ENCODE data around the gene ZNF236.
A peak's percentile ranks its signal among the peaks of the same experiment; 100 is the strongest.

ZNF236 gene

GRCh38 chr18:76923485-76924085 is 101.2 kb downstream of the ZNF236 start:
- H3K4me1 ChIP-seq: no peaks in the 10 kb centered on the region
- no peak overlapping the region for H3K4me3 ChIP-seq
- H3K36me3 ChIP-seq: peaks cover 61 to 71% (median 68%) of the 10 kb centered on the region in 3 donors
- intact Hi-C loops (cut with DNase I; ENCODE audit: low total_unique reads): no loop called here
- no peak for DNase-seq
- no peak overlapping the region for H3K27ac ChIP-seq
- TF ChIP-seq CTCF (IDR thresholded peaks at IDR 0.05): peak in 1 of 2 experiments; percentile 24
- H3K9me3 ChIP-seq: no peaks in the 10 kb centered on the region
- H3K27me3 ChIP-seq: no peaks in the 10 kb centered on the region

- no peak for TF ChIP-seq CTCF (IDR thresholded peaks at IDR 0.05)
- peaks cover 56 to 69% (median 66%) of the 10 kb centered on the region in 3 donors for H3K36me3 ChIP-seq
- intact Hi-C loops (cut with DNase I; ENCODE audit: low total_unique reads): no loop called here
These were observed 103.1 kb downstream of the ZNF236 start for GRCh38 chr18:76925501-76925900.

GRCh38 chr18:76927223-76927725 is 104.9 kb downstream of the ZNF236 start:
- intact Hi-C loops (cut with DNase I; ENCODE audit: low total_unique reads): no loop called here
- no peak for TF ChIP-seq CTCF (IDR thresholded peaks at IDR 0.05)
- no peak overlapping the region for H3K4me3 ChIP-seq
- no peaks in the 10 kb centered on the region for H3K4me1 ChIP-seq
- DNase-seq: no peak
- H3K27ac ChIP-seq: no peak overlapping the region
- H3K9me3 ChIP-seq: no peaks in the 10 kb centered on the region
- no peaks in the 10 kb centered on the region for H3K27me3 ChIP-seq
- peaks cover 51 to 73% (median 67%) of the 10 kb centered on the region in 3 donors for H3K36me3 ChIP-seq

More at GRCh38 chr18:76925501-76925900, 103.1 kb downstream of the ZNF236 start:
- no peak for DNase-seq
- Histone ChIP-seq H3K27ac (no peak overlapping the region), H3K9me3 (no peaks in the 10 kb centered on the region), H3K4me3 (no peak overlapping the region), H3K27me3 (no peaks in the 10 kb centered on the region), H3K4me1 (no peaks in the 10 kb centered on the region)

GRCh38 chr18:76928179-76928868 is 106.0 kb downstream of the ZNF236 start:
- Histone ChIP-seq H3K27me3 (no peaks in the 10 kb centered on the region), H3K36me3 (peaks cover 43 to 81% (median 61%) of the 10 kb centered on the region in 3 donors), H3K4me1 (no peaks in the 10 kb centered on the region), H3K27ac (no peak overlapping the region), H3K9me3 (no peaks in the 10 kb centered on the region), H3K4me3 (no peak overlapping the region)
- no peak for TF ChIP-seq CTCF (IDR thresholded peaks at IDR 0.05)
- intact Hi-C loops (cut with DNase I; ENCODE audit: low total_unique reads): no loop called here
- no peak for DNase-seq

GRCh38 chr18:76931171-76931570 is 108.8 kb downstream of the ZNF236 start:
- no peak for TF ChIP-seq CTCF (IDR thresholded peaks at IDR 0.05)
- no peak overlapping the region for H3K27ac ChIP-seq
- no peaks in the 10 kb centered on the region for H3K4me1 ChIP-seq
- no peak for DNase-seq
- peaks cover 22 to 75% (median 40%) of the 10 kb centered on the region in 3 donors for H3K36me3 ChIP-seq
- no peak overlapping the region for H3K4me3 ChIP-seq
- H3K9me3 ChIP-seq: no peaks in the 10 kb centered on the region
- H3K27me3 ChIP-seq: no peaks in the 10 kb centered on the region
- intact Hi-C loops (cut with DNase I; ENCODE audit: low total_unique reads): no loop called here
